GM12875 (cell line): ENCODE results near the gene ELAVL4.

Source experiments
- H3K4me3 ChIP-seq: one replicate; pipeline ENCODE4 v1.5.1; 2011; ENCODE audit warnings: low read depth, low read length, control low read depth
- CTCF ChIP-seq: IDR thresholded peaks from 2 replicates; pipeline ENCODE4 v1.5.1; 2011; ENCODE audit warnings: low read depth, mild to moderate bottlenecking, control low read depth, inconsistent platforms, low read length, moderate library complexity, borderline replicate concordance; ENCODE audit not compliant: insufficient read depth

ELAVL4 gene

GRCh38 chr1:50139339-50140181 lies 30.8 kb downstream of the ELAVL4 start:
- TF ChIP-seq CTCF: no peak
- no peak overlapping the region for H3K4me3 ChIP-seq

DNA sequence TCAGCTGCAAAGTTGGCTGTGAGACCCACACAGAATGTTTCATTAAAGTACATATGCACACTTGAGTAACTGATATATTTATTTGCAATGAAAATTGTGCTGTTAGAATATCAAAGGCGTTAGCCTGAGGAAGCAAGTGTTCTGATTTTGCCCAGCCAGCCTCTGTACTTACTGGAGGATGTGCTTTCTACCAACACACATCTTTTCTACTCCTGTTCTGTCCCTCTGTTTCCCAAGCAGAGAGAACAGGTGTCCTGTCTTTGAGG lies 31.4 kb downstream of the ELAVL4 start:
- TF ChIP-seq CTCF: no peak
- H3K4me3 ChIP-seq: no peak overlapping the region

DNA sequence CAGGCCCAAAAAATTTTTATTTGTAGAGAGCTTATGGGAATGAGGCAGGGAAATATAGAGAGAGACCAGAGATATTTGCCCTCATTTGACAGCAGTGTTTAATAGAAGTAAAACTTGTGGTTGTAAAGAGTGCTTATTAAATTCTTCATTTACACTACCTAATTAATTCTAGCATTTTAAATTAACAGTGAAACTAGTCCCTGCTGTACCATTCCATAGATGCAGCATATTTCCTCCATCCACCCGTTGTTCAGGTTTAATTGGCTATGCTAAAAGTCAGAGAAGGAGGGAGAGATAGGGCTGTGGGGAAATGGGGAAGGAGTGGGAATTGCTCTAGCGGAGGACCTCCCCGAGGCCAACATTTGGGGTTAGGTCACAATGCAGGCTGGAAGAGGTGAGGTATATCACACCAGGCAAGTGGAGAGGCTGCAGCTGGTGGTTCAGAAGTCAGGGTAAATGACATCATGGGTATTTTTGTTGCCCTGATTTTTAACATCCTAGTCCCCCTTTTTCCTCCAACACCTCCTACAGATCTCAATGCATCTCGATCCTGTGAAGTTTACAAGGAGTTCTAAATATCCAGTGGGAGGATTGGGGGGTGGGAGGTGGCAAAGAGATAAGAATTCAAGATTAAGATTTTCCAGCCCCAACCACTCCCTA lies 38.6 kb downstream of the ELAVL4 start:
- TF ChIP-seq CTCF: no peak

GRCh38 chr1:50148142-50148923 lies 39.6 kb downstream of the ELAVL4 start:
- TF ChIP-seq CTCF: no peak
- no peak overlapping the region for H3K4me3 ChIP-seq

More for the DNA sequence above, 38.6 kb downstream of the ELAVL4 start:
- H3K4me3 ChIP-seq: no peak overlapping the region

DNA sequence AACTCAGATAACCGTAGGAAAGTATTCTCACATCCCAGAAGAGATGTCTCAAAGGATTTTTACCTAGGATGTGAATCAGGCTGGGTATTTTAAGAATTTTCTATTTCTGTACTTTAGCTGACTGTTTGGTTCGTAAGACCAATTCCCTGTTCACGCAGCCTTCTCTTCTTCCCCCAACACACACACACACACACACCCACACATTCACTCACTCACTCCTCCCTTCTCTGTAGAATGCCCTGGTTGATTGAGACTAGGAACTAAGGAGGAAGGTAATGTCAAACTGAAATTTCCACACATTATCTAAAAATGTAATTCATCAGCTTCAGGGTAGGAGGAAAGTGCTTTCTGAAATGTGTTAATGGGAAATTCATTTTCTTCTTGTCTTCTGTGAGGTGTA lies 43.5 kb downstream of the ELAVL4 start:
- H3K4me3 ChIP-seq: no peak overlapping the region
- no peak for TF ChIP-seq CTCF

DNA sequence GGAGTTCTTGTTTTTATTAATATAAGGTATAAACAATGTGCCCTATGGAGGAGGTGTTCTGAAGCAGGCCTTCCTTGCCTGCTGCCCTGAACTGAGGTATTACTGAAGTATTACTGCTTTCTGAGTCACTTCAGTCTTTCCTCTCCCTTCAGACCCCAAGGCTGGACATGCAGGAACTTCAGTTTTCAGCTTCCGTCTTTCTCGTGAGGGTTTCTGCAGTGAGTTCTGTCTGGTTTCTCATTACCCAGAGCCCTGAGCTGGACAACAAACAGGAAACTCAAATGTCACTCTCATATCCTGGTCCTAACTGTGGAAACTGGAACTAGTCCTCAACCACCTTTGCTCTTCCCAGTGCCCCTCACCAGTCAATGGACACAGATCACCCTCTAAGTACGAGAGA lies 46.8 kb downstream of the ELAVL4 start:
- no peak for TF ChIP-seq CTCF
- no peak overlapping the region for H3K4me3 ChIP-seq
